Neural cell (in vitro differentiated cells): ENCODE results near the gene ITGB6. TPM values are rescaled to one million over a fixed set of nuclear protein-coding genes. Genes with fewer than 3 reads are reported as not detected.

ENCODE experiments used
- H2AFZ ChIP-seq: fragments of 200-600, 300-800 bp; sonication (generic), shearing (Covaris generic); 2 replicates; pipeline ENCODE4 v1.6.0; 2014; ENCODE audit warnings: low read depth, mild to moderate bottlenecking, antibody characterized with exemption, low read length, moderate library complexity
- H3F3A ChIP-seq: fragments of 200-600 bp; shearing (Covaris generic); 2 replicates; pipeline ENCODE4 v1.6.1; 2016; ENCODE audit warnings: mild to moderate bottlenecking, moderate library complexity, mixed read lengths, antibody characterized with exemption, low read length; ENCODE audit not compliant: insufficient read depth, poor library complexity, severe bottlenecking
- H3K27ac ChIP-seq: fragments of 200-600, 300-800 bp; sonication (generic), shearing (Covaris generic); 2 replicates; pipeline ENCODE4 v1.5.1; 2014; ENCODE audit warnings: mild to moderate bottlenecking, low read length, moderate library complexity
- H3K27me3 ChIP-seq: fragments of 300-800, 200-600 bp; sonication (generic), shearing (Covaris generic); 2 replicates; pipeline ENCODE4 v1.6.0; 2014; ENCODE audit warnings: mild to moderate bottlenecking, low read depth, low read length, moderate library complexity; ENCODE audit not compliant: insufficient read depth
- H3K36me3 ChIP-seq: fragments of 300-800, 200-600 bp; sonication (generic), shearing (Covaris generic); 2 replicates; pipeline ENCODE4 v1.5.1; 2014; ENCODE audit warnings: mild to moderate bottlenecking, antibody characterized with exemption, low read length, moderate library complexity; ENCODE audit not compliant: insufficient read depth
- H3K4me2 ChIP-seq: fragments of 300-800, 200-600 bp; sonication (generic), shearing (Covaris generic); 2 replicates; pipeline ENCODE4 v1.6.0; 2014; ENCODE audit warnings: mild to moderate bottlenecking, low read length
- H3K4me3 ChIP-seq: fragments of 300-800, 200-600 bp; sonication (generic), shearing (Covaris generic); 2 replicates; pipeline ENCODE4 v1.5.1; 2014; ENCODE audit warnings: mild to moderate bottlenecking, low read length, moderate library complexity
- H3K79me2 ChIP-seq: fragments of 200-600 bp; shearing (Covaris generic); replicated peaks from 2 replicates; pipeline ENCODE4 v1.6.0; 2014; ENCODE audit warnings: mild to moderate bottlenecking, low read length, moderate library complexity; ENCODE audit not compliant: insufficient read depth
- H3K9ac ChIP-seq: fragments of 300-800, 200-600 bp; sonication (generic), shearing (Covaris generic); 2 replicates; pipeline ENCODE4 v1.6.1; 2016; ENCODE audit warnings: mild to moderate bottlenecking, low read length, mixed read lengths
- H3K9me2 ChIP-seq: fragments of 200-600 bp; shearing (Covaris generic); 2 replicates; pipeline ENCODE4 v1.6.1; 2016; ENCODE audit warnings: mild to moderate bottlenecking, low read length, mixed read lengths; ENCODE audit not compliant: insufficient read depth
- H3K9me3 ChIP-seq: fragments of 200-600, 300-800 bp; sonication (generic), shearing (Covaris generic); 2 replicates; pipeline ENCODE4 v1.6.1; 2016; ENCODE audit warnings: mild to moderate bottlenecking, mixed run types, low read length, moderate library complexity, mixed read lengths
- H4K20me1 ChIP-seq: fragments of 200-600 bp; shearing (Covaris generic); 2 replicates; pipeline ENCODE4 v1.6.1; 2016; ENCODE audit warnings: mild to moderate bottlenecking, mixed run types; ENCODE audit not compliant: insufficient read depth
- CTCF ChIP-seq: fragments of 450-650 bp; IDR thresholded peaks from 2 replicates; pipeline ENCODE4 v1.5.1; 2014; ENCODE audit warnings: antibody characterized with exemption, mild to moderate bottlenecking, moderate library complexity; ENCODE audit not compliant: poor library complexity, severe bottlenecking
- EP300 ChIP-seq: fragments of 450-650 bp; conservative IDR thresholded peaks from 2 replicates; pipeline ENCODE4 v1.6.1; 2014; ENCODE audit warnings: antibody characterized with exemption, mild to moderate bottlenecking, moderate library complexity; ENCODE audit not compliant: poor library complexity, severe bottlenecking
- EZH2 ChIP-seq: fragments of 200-600, 300-800 bp; shearing (Covaris generic), sonication (generic); IDR thresholded peaks from 2 replicates; pipeline ENCODE4 v1.6.1; 2014; ENCODE audit warnings: antibody characterized with exemption, low read length, borderline replicate concordance, mild to moderate bottlenecking; ENCODE audit not compliant: insufficient read depth, poor library complexity, severe bottlenecking
- MXI1 ChIP-seq: fragments of 450-650 bp; conservative IDR thresholded peaks from 2 replicates; pipeline ENCODE4 v1.6.1; 2014; ENCODE audit warnings: antibody characterized with exemption, mild to moderate bottlenecking; ENCODE audit not compliant: poor library complexity, severe bottlenecking
- POLR2AphosphoS5 ChIP-seq: IDR thresholded peaks from 2 replicates; pipeline ENCODE4 v1.6.1; 2012
- RAD21 ChIP-seq: fragments of 450-650 bp; conservative IDR thresholded peaks from 2 replicates; pipeline ENCODE4 v1.6.1; 2014; ENCODE audit warnings: antibody characterized with exemption, mild to moderate bottlenecking, moderate library complexity
- REST ChIP-seq: IDR thresholded peaks from 2 replicates; pipeline ENCODE4 v1.6.1; 2012; ENCODE audit warnings: borderline replicate concordance
- SMC3 ChIP-seq: fragments of 450-650 bp; conservative IDR thresholded peaks from 2 replicates; pipeline ENCODE4 v1.6.1; 2014; ENCODE audit warnings: antibody characterized with exemption, mild to moderate bottlenecking, moderate library complexity; ENCODE audit not compliant: poor library complexity
- TAF1 ChIP-seq: IDR thresholded peaks from 2 replicates; pipeline ENCODE4 v1.6.1; 2012; ENCODE audit warnings: low read depth
- polyA plus RNA-seq: library from polyadenylated mRNA; depleted of rRNA; stranded (reverse); fragments of >200 nt; gene quantifications from 2 replicates; pipeline ENCODE4 v1.2.3, GENCODE V29; 2014

Gene ITGB6
- polyA plus RNA-seq, 1 donor from 2014 or later, result 8.3 TPM

- no peaks in the 10 kb centered on the region for H3K27me3 ChIP-seq
- no peak overlapping the region for H3K9ac ChIP-seq
- H3K27ac ChIP-seq, result no peak overlapping the region
- no peaks in the 10 kb centered on the region for H3K79me2 ChIP-seq
- no peak overlapping the region for H3K4me2 ChIP-seq
- H3F3A ChIP-seq, result no peaks in the 10 kb centered on the region
- TF ChIP-seq REST (no peak), TAF1 (no peak), SMC3 (peak; percentile 14), POLR2AphosphoS5 (peak; percentile 7)
- no peaks in the 10 kb centered on the region for H3K36me3 ChIP-seq
- H3K9me2 ChIP-seq, result no peaks in the 10 kb centered on the region
- H2AFZ ChIP-seq, result no peak overlapping the region
- no peaks in the 10 kb centered on the region for H4K20me1 ChIP-seq
- H3K4me3 ChIP-seq, result no peak overlapping the region
- H3K9me3 ChIP-seq, result peaks cover 24% of the 10 kb centered on the region
These were observed 112.0 kb downstream of the ITGB6 start for GRCh38 chr2:160087854-160088745.

- H4K20me1 ChIP-seq, result no peaks in the 10 kb centered on the region
- TF ChIP-seq POLR2AphosphoS5, result no peak
- no peak for TF ChIP-seq RAD21
- no peak for TF ChIP-seq EP300
- TF ChIP-seq CTCF, result no peak
- no peak for TF ChIP-seq SMC3
- no peak for TF ChIP-seq TAF1
- no peak for TF ChIP-seq REST
- no peak for TF ChIP-seq MXI1
- no peak for TF ChIP-seq EZH2
- H3K27me3 ChIP-seq, result no peaks in the 10 kb centered on the region
- no peaks in the 10 kb centered on the region for H3K9me2 ChIP-seq
- H3K27ac ChIP-seq, result no peak overlapping the region
- no peak overlapping the region for H3K4me3 ChIP-seq
- H3K9ac ChIP-seq, result no peak overlapping the region
- H3K79me2 ChIP-seq, result no peaks in the 10 kb centered on the region
- no peak overlapping the region for H2AFZ ChIP-seq
- no peak overlapping the region for H3K4me2 ChIP-seq
- H3F3A ChIP-seq, result no peaks in the 10 kb centered on the region
- peaks cover 24% of the 10 kb centered on the region for H3K9me3 ChIP-seq
- H3K36me3 ChIP-seq, result no peaks in the 10 kb centered on the region
These were observed 114.4 kb downstream of the ITGB6 start for GRCh38 chr2:160085662-160086061.
